K562 (cell line): ENCODE measurements around the gene LANCL1. TPM values are rescaled to one million over a fixed set of nuclear protein-coding genes. Genes with fewer than 3 reads are reported as not detected.

Experiments
- ATAC-seq: fragments of 200-7000 bp; cut with Tn5 transposase; 3 replicates; pipeline ENCODE4 v1.9.1; 2020; ENCODE audit warnings: moderate library complexity
- BruUV-seq: library from RNA; stranded (reverse); fragments of 400-500 nt; replicated peaks from 2 replicates; lab custom pipeline; 2021; lab: Mats Ljungman, UMichigan
- CTCF ChIA-PET: fragments of 300-600 bp; formaldehyde crosslinking; extraction: SDS; loops from one replicate; lab custom pipeline; 2021; ENCODE audit warnings: low intra/inter-chr PET ratio; lab: Yijun Ruan, JAX
- POLR2A ChIA-PET: fragments of 300-600, 350-650 bp; sonication (Branson Sonifier 250); formaldehyde crosslinking; extraction: SDS; loops from one replicate; lab custom pipeline; 2021; ENCODE audit warnings: antibody characterized with exemption, inconsistent platforms; lab: Yijun Ruan, JAX
- DNase-seq, 4 experiments: peaks; one replicate each; pipeline versions ENCODE4 v3.0.0 to v3.0.0-alpha.2; 2011 to 2018; ENCODE audit warnings: low spot score in 3 of 4, mixed read lengths in 3 of 4; ENCODE audit errors: extremely low read depth in 1 of 4
- FAIRE-seq: peaks from 2 replicates; lab custom pipeline; 2011; peaks lifted over from hg19 to GRCh38; lab: Jason Lieb, UNC
- H2AFZ ChIP-seq: 2 replicates; pipeline ENCODE4 v1.6.0; 2011; ENCODE audit warnings: low read depth, low read length, control low read depth, inconsistent platforms
- H3K27ac ChIP-seq: fragments of 200-600 bp; 3 replicates; pipeline ENCODE4 v1.8.0; 2011; ENCODE audit warnings: low read depth, mild to moderate bottlenecking, control low read depth, inconsistent platforms, low read length, moderate library complexity, mixed read lengths; ENCODE audit errors: extremely low read depth
- H3K27me3 ChIP-seq, 2 experiments: fragments of 300-600 bp in 1 of 2; 2 replicates in 1 of 2; 3 replicates in 1 of 2; pipeline versions ENCODE4 v1.6.0 to v1.8.0; 2011; ENCODE audit warnings: inconsistent platforms in 2 of 2, low read length in 2 of 2, mild to moderate bottlenecking in 1 of 2, mixed read lengths in 1 of 2, moderate library complexity in 1 of 2; ENCODE audit not compliant: control insufficient read depth in 2 of 2, insufficient read depth in 2 of 2
- H3K36me3 ChIP-seq: fragments of 300-600 bp; 3 replicates; pipeline ENCODE4 v1.8.0; 2011; ENCODE audit warnings: mild to moderate bottlenecking, low read length, inconsistent platforms; ENCODE audit not compliant: control insufficient read depth, insufficient read depth
- H3K4me1 ChIP-seq, 2 experiments: fragments of 200-600 bp in 1 of 2; replicated peaks in 1 of 2; 2 replicates in 1 of 2; 3 replicates in 1 of 2; pipeline versions ENCODE4 v1.5.1 to v1.8.0; 2011; ENCODE audit warnings: inconsistent platforms in 2 of 2, low read length in 2 of 2, mild to moderate bottlenecking in 1 of 2, mixed read lengths in 1 of 2, moderate library complexity in 1 of 2; ENCODE audit not compliant: control insufficient read depth in 2 of 2, insufficient read depth in 2 of 2
- H3K4me2 ChIP-seq: 2 replicates; pipeline ENCODE4 v1.6.1; 2011; ENCODE audit warnings: low read length, control low read depth, inconsistent platforms, mixed read lengths; ENCODE audit not compliant: insufficient read depth
- H3K4me3 ChIP-seq: fragments of 200-600 bp; sonication (generic), shearing (Covaris generic); 2 replicates; pipeline ENCODE4 v1.5.1; 2016; ENCODE audit warnings: control low read depth, inconsistent platforms
- H3K79me2 ChIP-seq: fragments of 200-600 bp; 3 replicates; pipeline ENCODE4 v1.8.0; 2011; ENCODE audit warnings: low read length, inconsistent platforms; ENCODE audit not compliant: control insufficient read depth, insufficient read depth
- H3K9ac ChIP-seq, 2 experiments: 2 replicates each; pipeline versions ENCODE4 v1.6.0 to v1.6.1; 2011; ENCODE audit warnings: low read depth in 2 of 2, low read length in 2 of 2, control low read depth in 1 of 2, inconsistent platforms in 1 of 2, mild to moderate bottlenecking in 1 of 2, mixed read lengths in 1 of 2; ENCODE audit not compliant: insufficient read depth in 1 of 2
- H3K9me1 ChIP-seq: one replicate; pipeline ENCODE4 v1.6.0; 2011; ENCODE audit warnings: inconsistent platforms, mild to moderate bottlenecking, low read length, moderate library complexity; ENCODE audit not compliant: control insufficient read depth, insufficient read depth
- H3K9me3 ChIP-seq: replicated peaks from 2 replicates; pipeline ENCODE4 v1.5.1; 2011; ENCODE audit warnings: low read depth, low read length, inconsistent platforms; ENCODE audit not compliant: control insufficient read depth, insufficient read depth
- H4K20me1 ChIP-seq: replicated peaks from 2 replicates; pipeline ENCODE4 v1.6.1; 2011; ENCODE audit warnings: low read length, inconsistent platforms, mixed read lengths; ENCODE audit not compliant: control insufficient read depth, insufficient read depth
- CSDE1 ChIP-seq, 2 experiments: fragments of 450-650 bp; IDR thresholded peaks; 2 replicates each; pipeline ENCODE4 v1.6.1; 2016; ENCODE audit warnings: mild to moderate bottlenecking in 1 of 2
- FOXA3 ChIP-seq, 2 experiments: fragments of 450-650 bp in 1 of 2; sonication (generic) in 1 of 2; formaldehyde crosslinking; IDR thresholded peaks in 1 of 2; conservative IDR thresholded peaks in 1 of 2; 2 replicates each; pipeline versions ENCODE4 v1.4.0 to v1.8.0; 2020 to 2022; ENCODE audit warnings: mild to moderate bottlenecking in 2 of 2, missing genetic modification reagents in 1 of 2
- GTF3C2 ChIP-seq: IDR thresholded peaks from 3 replicates; pipeline ENCODE4 v1.6.1; 2011; ENCODE audit warnings: borderline replicate concordance, mild to moderate bottlenecking, moderate library complexity; ENCODE audit not compliant: insufficient read length; ENCODE audit errors: extremely low read depth
- IFI16 ChIP-seq: fragments of 250-450 bp; sonication (Bioruptor Pico); IDR thresholded peaks from 2 replicates; pipeline ENCODE4 v2.1.2; 2022; ENCODE audit warnings: mild to moderate bottlenecking, inconsistent platforms
- MED1 ChIP-seq: sonication (generic); formaldehyde crosslinking; IDR thresholded peaks from 2 replicates; pipeline ENCODE4 v1.8.1; 2023; ENCODE audit warnings: missing genetic modification reagents, borderline replicate concordance
- PKNOX1 ChIP-seq: fragments of 450-650 bp; IDR thresholded peaks from 2 replicates; pipeline ENCODE4 v1.6.1; 2016
- POLR2G ChIP-seq: fragments of 200-400 bp; formaldehyde crosslinking; IDR thresholded peaks from 2 replicates; pipeline ENCODE4 v1.6.1; 2017; ENCODE audit warnings: low read depth, mild to moderate bottlenecking, antibody characterized with exemption, low read length, moderate library complexity
- RAD21 ChIP-seq, 2 experiments: fragments of 250-450 bp in 1 of 2; fragments of 450-650 bp in 1 of 2; sonication (Bioruptor Pico) in 1 of 2; formaldehyde crosslinking in 1 of 2; IDR thresholded peaks in 1 of 2; conservative IDR thresholded peaks in 1 of 2; 2 replicates each; pipeline versions ENCODE4 v1.4.0 to v1.8.0; 2020 to 2022; ENCODE audit warnings: mild to moderate bottlenecking in 2 of 2, moderate library complexity in 1 of 2
- RBM22 ChIP-seq: fragments of 200-400 bp; formaldehyde crosslinking; IDR thresholded peaks from 2 replicates; pipeline ENCODE4 v1.6.1; 2018; ENCODE audit warnings: low read length, low read depth; ENCODE audit not compliant: poor library complexity, severe bottlenecking
- SNAPC5 ChIP-seq: fragments of 250-450 bp; sonication (Bioruptor Pico); IDR thresholded peaks from 2 replicates; pipeline ENCODE4 v1.8.0; 2021; ENCODE audit warnings: moderate library complexity, mild to moderate bottlenecking, inconsistent platforms
- ZHX1 ChIP-seq: fragments of 150-350 bp; conservative IDR thresholded peaks from 2 replicates; pipeline ENCODE4 v1.6.1; 2014; ENCODE audit warnings: low read length
- ZNF384 ChIP-seq: IDR thresholded peaks from 2 replicates; pipeline ENCODE4 v1.6.1; 2012; ENCODE audit warnings: low read depth, low read length, improper control_type of control experiment
- WGBS: fragments of 100-300 bp; shearing (Covaris generic); methylation state at CpG from one replicate; pipeline ENCODE4 v1.1.6; 2016; ENCODE audit warnings: low coverage, mixed read lengths; ENCODE audit not compliant: insufficient coverage; ENCODE audit errors: missing lambda C conversion rate; 5-methylcytosine and 5-hydroxymethylcytosine counted together
- in situ Hi-C: fragments of 300-500 bp; cut with MboI; formaldehyde crosslinking; loops from 4 replicates; pipeline ENCODE4 v1.15.0; 2018; ENCODE audit warnings: inconsistent platforms, mixed read lengths
- intact Hi-C: fragments of 100-400 bp; cut with micrococcal nuclease; formaldehyde crosslinking; loops from 2 replicates; pipeline ENCODE4 v1.14.2; 2022
- polyA plus RNA-seq, 8 experiments: library from polyadenylated mRNA; depleted of rRNA in 4 of 8; stranded (reverse) in 5 of 8; unstranded in 3 of 8; fragments of >200 nt; fragmentation: Nextera tagmentation in 2 of 8; fragmentation: Illumina TruSeq in 1 of 8; extraction: Ambion mirVana in 2 of 8; extraction: Trizol in 1 of 8; gene quantifications; 2 replicates each; pipeline versions ENCODE4 v1.2.1 to v1.2.3, GENCODE V29; 2011 to 2014; ENCODE audit warnings: inconsistent platforms in 1 of 8, missing spikeins in 1 of 8
- total RNA-seq, 7 experiments: library from RNA; depleted of rRNA in 6 of 7; stranded (reverse); fragments of >200 nt in 6 of 7; fragmentation: Illumina TruSeq in 2 of 7; extraction: Trizol in 2 of 7; gene quantifications; 2 replicates each; pipeline versions ENCODE4 v1.2.1 to v1.2.3, GENCODE V29; 2011 to 2021; ENCODE audit warnings: low replicate concordance in 1 of 7

The LANCL1 gene
- total and polyA plus RNA-seq, 9 of the 15 experiments (the other 6 are each of a cell fraction or from before 2014, with no cell fraction given), result 15.3 to 56.3 (median 30.1) TPM

- TF ChIP-seq ZHX1 (no peak), ZNF384 (no peak), IFI16 (CRISPR knock-in tag) (no peak)
These were observed 54.2 kb downstream of the LANCL1 start (continued) for GRCh38 chr2:210422366-210422765.

GRCh38 chr2:210421916-210422315 is 54.6 kb downstream of the LANCL1 start:
- H3K36me3 ChIP-seq, result no peaks in the 10 kb centered on the region
- in situ Hi-C loops, result no loop called here
- H3K4me2 ChIP-seq, result no peak overlapping the region
- no peak for TF ChIP-seq SNAPC5 (CRISPR knock-in tag)
- no peak for TF ChIP-seq FOXA3 (CRISPR knock-in tag; conservative IDR thresholded peaks at IDR 0.05 in 1 of 2, IDR thresholded peaks at IDR 0.05 in 1 of 2)
- TF ChIP-seq GTF3C2, result no peak
- TF ChIP-seq PKNOX1, result no peak
- no peak for TF ChIP-seq POLR2G
- TF ChIP-seq RBM22, result no peak
- TF ChIP-seq CSDE1 (IDR thresholded peaks at IDR 0.05), result no peak
- TF ChIP-seq MED1, result no peak
- no peak for TF ChIP-seq RAD21 (CRISPR knock-in tag; conservative IDR thresholded peaks at IDR 0.05 in 1 of 2, IDR thresholded peaks at IDR 0.05 in 1 of 2)

More at GRCh38 chr2:210421916-210422315, 54.6 kb downstream of the LANCL1 start:
- ATAC-seq (no peak), FAIRE-seq (no peak), DNase-seq (no peak)
- no peak overlapping the region for H3K9ac ChIP-seq
- no peaks in the 10 kb centered on the region for H3K27me3 ChIP-seq
- ChIA-PET POLR2A (no interaction called here), CTCF (no interaction called here)
- 0% methylated on average over 1 of the region's 3 CpGs for WGBS
- no peak overlapping the region for H2AFZ ChIP-seq
- intact Hi-C loops, result no loop called here
- H3K4me3 ChIP-seq, result no peak overlapping the region
- no peaks in the 10 kb centered on the region for H3K4me1 ChIP-seq
- H3K79me2 ChIP-seq, result no peaks in the 10 kb centered on the region
- no peak overlapping the region for H3K27ac ChIP-seq
- no TSS peak for BruUV-seq
- H3K9me1 ChIP-seq, result no peaks in the 10 kb centered on the region
- no peaks in the 10 kb centered on the region for H4K20me1 ChIP-seq
- H3K9me3 ChIP-seq, result no peaks in the 10 kb centered on the region
